GM12875 (cell line): ENCODE results near the gene LITAF.

ENCODE experiments used
- H3K4me3 ChIP-seq: one replicate; pipeline ENCODE4 v1.5.1; 2011; ENCODE audit warnings: low read depth, low read length, control low read depth
- TF ChIP-seq, protein P1 (sequence below): IDR thresholded peaks from 2 replicates; pipeline ENCODE4 v1.5.1; 2011; ENCODE audit warnings: low read depth, mild to moderate bottlenecking, control low read depth, inconsistent platforms, low read length, moderate library complexity, borderline replicate concordance; ENCODE audit not compliant: insufficient read depth

LITAF gene

DNA sequence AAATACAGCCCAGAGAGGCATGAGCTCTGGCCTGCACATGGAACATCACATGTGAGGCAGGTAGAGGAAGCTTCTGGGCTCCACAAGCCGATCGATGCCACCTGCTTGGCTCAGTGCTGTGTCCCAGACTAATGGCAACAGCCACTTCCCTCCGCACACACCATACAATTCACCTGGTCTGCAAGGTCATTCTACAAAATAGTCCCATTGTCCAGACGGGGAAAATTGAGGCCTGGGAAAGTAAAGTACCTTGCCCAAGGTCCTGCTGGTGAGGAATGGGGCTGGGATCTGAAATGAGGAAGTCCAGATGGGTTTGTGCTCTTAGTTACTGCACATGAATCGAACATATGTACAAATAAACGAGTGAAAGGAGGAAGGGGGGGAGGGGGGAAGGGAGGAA, 88.0 kb downstream of the LITAF start:
- H3K4me3 ChIP-seq: no peak overlapping the region
- TF ChIP-seq, protein P1, sequence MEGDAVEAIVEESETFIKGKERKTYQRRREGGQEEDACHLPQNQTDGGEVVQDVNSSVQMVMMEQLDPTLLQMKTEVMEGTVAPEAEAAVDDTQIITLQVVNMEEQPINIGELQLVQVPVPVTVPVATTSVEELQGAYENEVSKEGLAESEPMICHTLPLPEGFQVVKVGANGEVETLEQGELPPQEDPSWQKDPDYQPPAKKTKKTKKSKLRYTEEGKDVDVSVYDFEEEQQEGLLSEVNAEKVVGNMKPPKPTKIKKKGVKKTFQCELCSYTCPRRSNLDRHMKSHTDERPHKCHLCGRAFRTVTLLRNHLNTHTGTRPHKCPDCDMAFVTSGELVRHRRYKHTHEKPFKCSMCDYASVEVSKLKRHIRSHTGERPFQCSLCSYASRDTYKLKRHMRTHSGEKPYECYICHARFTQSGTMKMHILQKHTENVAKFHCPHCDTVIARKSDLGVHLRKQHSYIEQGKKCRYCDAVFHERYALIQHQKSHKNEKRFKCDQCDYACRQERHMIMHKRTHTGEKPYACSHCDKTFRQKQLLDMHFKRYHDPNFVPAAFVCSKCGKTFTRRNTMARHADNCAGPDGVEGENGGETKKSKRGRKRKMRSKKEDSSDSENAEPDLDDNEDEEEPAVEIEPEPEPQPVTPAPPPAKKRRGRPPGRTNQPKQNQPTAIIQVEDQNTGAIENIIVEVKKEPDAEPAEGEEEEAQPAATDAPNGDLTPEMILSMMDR: no peak

DNA sequence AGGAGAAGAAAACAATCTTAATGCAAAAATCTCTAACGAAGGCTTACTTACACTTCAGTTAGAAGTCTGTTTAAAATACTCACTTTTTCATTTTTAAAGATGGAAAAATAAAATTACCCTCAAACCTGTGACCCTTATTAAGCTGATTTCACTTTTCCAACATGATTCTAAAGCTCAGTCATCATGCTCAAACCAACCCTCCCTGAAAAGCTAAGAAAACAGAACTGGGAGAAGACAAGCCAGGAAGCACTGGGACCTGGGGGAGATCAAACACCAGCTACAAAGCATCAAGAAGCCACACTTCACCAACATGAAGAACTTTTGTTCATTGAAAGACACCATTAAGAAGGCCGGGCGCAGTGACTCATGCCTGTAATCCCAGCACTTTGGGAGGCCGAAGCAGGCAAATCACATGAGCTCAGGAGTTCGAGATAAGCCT, 88.8 kb downstream of the LITAF start:
- TF ChIP-seq, protein P1: no peak
- H3K4me3 ChIP-seq: no peak overlapping the region
